ENCODE results near the gene COQ9.

COQ9 gene

GRCh38 chr16:57469917-57470470, 22.7 kb downstream of the COQ9 start:
- Histone ChIP-seq H3K4ac (ENCODE audit: low read depth, low read length) (no peak overlapping the region), H3K56ac (ENCODE audit: low read length) (no peak overlapping the region), H3K27ac (ENCODE audit: low read depth, low read length) (no peak overlapping the region)

GRCh38 chr16:57470711-57471110, 23.4 kb downstream of the COQ9 start:
- Histone ChIP-seq H2BK15ac (replicated peaks; ENCODE audit: low read depth) (no peak overlapping the region), H3K4me2 (ENCODE audit: low read length) (no peak overlapping the region), H2AK5ac (ENCODE audit: low read length) (no peak overlapping the region), H4K8ac (ENCODE audit: low read depth, low read length) (no peak overlapping the region), H3K4me3 (ENCODE audit: low read length) (no peak overlapping the region), H3K79me2 (ENCODE audit: control insufficient read depth, insufficient read depth, low read length) (no peaks in the 10 kb centered on the region), H3K18ac (ENCODE audit: low read length) (no peak overlapping the region), H4K5ac (ENCODE audit: low read length) (no peak overlapping the region), H3K4me1 (ENCODE audit: control insufficient read depth, low read depth, low read length) (peaks cover 9% of the 10 kb centered on the region), H3K23ac (ENCODE audit: low read length) (no peak overlapping the region), H3K27ac (ENCODE audit: low read depth, low read length) (no peak overlapping the region), H3K56ac (ENCODE audit: low read length) (no peak overlapping the region), H2BK120ac (ENCODE audit: low read depth, low read length) (no peak overlapping the region), H2BK5ac (ENCODE audit: low read length) (no peak overlapping the region), H3K36me3 (ENCODE audit: control insufficient read depth, insufficient read depth, low read length) (peaks cover 29% of the 10 kb centered on the region), H3K9ac (ENCODE audit: low read length) (no peak overlapping the region), H3K27me3 (ENCODE audit: insufficient read depth, low read length, poor library complexity) (no peaks in the 10 kb centered on the region), H3K4ac (ENCODE audit: low read depth, low read length) (no peak overlapping the region), H3K79me1 (ENCODE audit: low read length) (peaks cover 4% of the 10 kb centered on the region)
- no CpG with 5 or more reads among the region's 6 CpGs for WGBS (ENCODE audit: extremely low coverage, insufficient coverage, low lambda C conversion rate)
- no peak for DNase-seq

More at GRCh38 chr16:57469917-57470470, 22.7 kb downstream of the COQ9 start:
- Histone ChIP-seq H3K4me3 (ENCODE audit: low read length) (no peak overlapping the region), H4K5ac (ENCODE audit: low read length) (no peak overlapping the region), H3K79me1 (ENCODE audit: low read length) (peaks cover 4% of the 10 kb centered on the region), H2BK5ac (ENCODE audit: low read length) (no peak overlapping the region), H3K9ac (ENCODE audit: low read length) (no peak overlapping the region), H3K23ac (ENCODE audit: low read length) (no peak overlapping the region), H3K18ac (ENCODE audit: low read length) (no peak overlapping the region), H3K4me1 (ENCODE audit: control insufficient read depth, low read depth, low read length) (peaks cover 7% of the 10 kb centered on the region), H3K4me2 (ENCODE audit: low read length) (no peak overlapping the region), H2BK120ac (ENCODE audit: low read depth, low read length) (no peak overlapping the region), H3K79me2 (ENCODE audit: control insufficient read depth, insufficient read depth, low read length) (no peaks in the 10 kb centered on the region), H4K8ac (ENCODE audit: low read depth, low read length) (no peak overlapping the region), H3K27me3 (ENCODE audit: insufficient read depth, low read length, poor library complexity) (no peaks in the 10 kb centered on the region), H2AK5ac (ENCODE audit: low read length) (no peak overlapping the region), H3K36me3 (ENCODE audit: control insufficient read depth, insufficient read depth, low read length) (peaks cover 29% of the 10 kb centered on the region), H2BK15ac (replicated peaks; ENCODE audit: low read depth) (no peak overlapping the region)
- no CpG with 5 or more reads among the region's 9 CpGs for WGBS (ENCODE audit: extremely low coverage, insufficient coverage, low lambda C conversion rate)
- DNase-seq = no peak

GRCh38 chr16:57471209-57471608, 23.9 kb downstream of the COQ9 start:
- Histone ChIP-seq H3K23ac (ENCODE audit: low read length) (no peak overlapping the region), H4K8ac (ENCODE audit: low read depth, low read length) (no peak overlapping the region), H3K9ac (ENCODE audit: low read length) (peak overlapping the region; percentile 16), H3K18ac (ENCODE audit: low read length) (no peak overlapping the region), H2BK5ac (ENCODE audit: low read length) (no peak overlapping the region), H3K27me3 (ENCODE audit: insufficient read depth, low read length, poor library complexity) (no peaks in the 10 kb centered on the region), H2BK15ac (replicated peaks; ENCODE audit: low read depth) (no peak overlapping the region), H3K56ac (ENCODE audit: low read length) (no peak overlapping the region), H3K36me3 (ENCODE audit: control insufficient read depth, insufficient read depth, low read length) (peaks cover 29% of the 10 kb centered on the region), H3K79me2 (ENCODE audit: control insufficient read depth, insufficient read depth, low read length) (no peaks in the 10 kb centered on the region), H3K27ac (ENCODE audit: low read depth, low read length) (no peak overlapping the region), H3K4me3 (ENCODE audit: low read length) (no peak overlapping the region), H3K4me1 (ENCODE audit: control insufficient read depth, low read depth, low read length) (peaks cover 11% of the 10 kb centered on the region), H3K79me1 (ENCODE audit: low read length) (peaks cover 3% of the 10 kb centered on the region), H2BK120ac (ENCODE audit: low read depth, low read length) (no peak overlapping the region), H4K5ac (ENCODE audit: low read length) (no peak overlapping the region), H3K4ac (ENCODE audit: low read depth, low read length) (no peak overlapping the region), H3K4me2 (ENCODE audit: low read length) (no peak overlapping the region), H2AK5ac (ENCODE audit: low read length) (no peak overlapping the region)
- WGBS (ENCODE audit: extremely low coverage, insufficient coverage, low lambda C conversion rate) = no CpG with 5 or more reads among the region's 1 CpG
- DNase-seq = no peak

- DNase-seq = no peak
- Histone ChIP-seq H3K4me3 (ENCODE audit: low read length) (no peak overlapping the region), H3K4me1 (ENCODE audit: control insufficient read depth, low read depth, low read length) (peaks cover 11% of the 10 kb centered on the region), H3K56ac (ENCODE audit: low read length) (peak overlapping the region; percentile 72), H3K36me3 (ENCODE audit: control insufficient read depth, insufficient read depth, low read length) (peaks cover 27% of the 10 kb centered on the region), H4K5ac (ENCODE audit: low read length) (no peak overlapping the region), H3K23ac (ENCODE audit: low read length) (no peak overlapping the region), H3K79me1 (ENCODE audit: low read length) (no peaks in the 10 kb centered on the region), H2BK5ac (ENCODE audit: low read length) (peak overlapping the region; percentile 66), H4K8ac (ENCODE audit: low read depth, low read length) (no peak overlapping the region), H3K27me3 (ENCODE audit: insufficient read depth, low read length, poor library complexity) (no peaks in the 10 kb centered on the region), H2BK15ac (replicated peaks; ENCODE audit: low read depth) (no peak overlapping the region), H2AK5ac (ENCODE audit: low read length) (no peak overlapping the region), H3K79me2 (ENCODE audit: control insufficient read depth, insufficient read depth, low read length) (no peaks in the 10 kb centered on the region), H3K4me2 (ENCODE audit: low read length) (no peak overlapping the region), H3K18ac (ENCODE audit: low read length) (no peak overlapping the region), H3K4ac (ENCODE audit: low read depth, low read length) (no peak overlapping the region), H3K27ac (ENCODE audit: low read depth, low read length) (peak overlapping the region; percentile 88), H3K9ac (ENCODE audit: low read length) (peak overlapping the region; percentile 19), H2BK120ac (ENCODE audit: low read depth, low read length) (no peak overlapping the region)
- WGBS (ENCODE audit: extremely low coverage, insufficient coverage, low lambda C conversion rate) = no CpG with 5 or more reads among the region's 10 CpGs
These were observed 24.8 kb downstream of the COQ9 start for GRCh38 chr16:57471852-57472664.

GRCh38 chr16:57472665-57473060, 25.4 kb downstream of the COQ9 start:
- Histone ChIP-seq H2BK120ac (ENCODE audit: low read depth, low read length) (no peak overlapping the region), H3K36me3 (ENCODE audit: control insufficient read depth, insufficient read depth, low read length) (peaks cover 27% of the 10 kb centered on the region), H3K4ac (ENCODE audit: low read depth, low read length) (no peak overlapping the region), H3K79me1 (ENCODE audit: low read length) (no peaks in the 10 kb centered on the region), H3K27ac (ENCODE audit: low read depth, low read length) (peak overlapping the region; percentile 88), H3K79me2 (ENCODE audit: control insufficient read depth, insufficient read depth, low read length) (no peaks in the 10 kb centered on the region), H2AK5ac (ENCODE audit: low read length) (no peak overlapping the region), H3K4me1 (ENCODE audit: control insufficient read depth, low read depth, low read length) (peaks cover 11% of the 10 kb centered on the region), H2BK15ac (replicated peaks; ENCODE audit: low read depth) (no peak overlapping the region), H3K18ac (ENCODE audit: low read length) (no peak overlapping the region), H3K4me2 (ENCODE audit: low read length) (no peak overlapping the region), H4K8ac (ENCODE audit: low read depth, low read length) (no peak overlapping the region), H3K9ac (ENCODE audit: low read length) (peak overlapping the region; percentile 19), H4K5ac (ENCODE audit: low read length) (no peak overlapping the region), H3K23ac (ENCODE audit: low read length) (no peak overlapping the region), H3K27me3 (ENCODE audit: insufficient read depth, low read length, poor library complexity) (no peaks in the 10 kb centered on the region), H3K56ac (ENCODE audit: low read length) (peak overlapping the region; percentile 35), H2BK5ac (ENCODE audit: low read length) (peak overlapping the region; percentile 66), H3K4me3 (ENCODE audit: low read length) (no peak overlapping the region)
- DNase-seq = peak; percentile 84
- no CpG with 5 or more reads among the region's 4 CpGs for WGBS (ENCODE audit: extremely low coverage, insufficient coverage, low lambda C conversion rate)

Measured in mesendoderm (in vitro differentiated cells).